Liver (tissue), 3 donors: ENCODE measurements around the gene SCNN1A.

ENCODE experiments used
- CTCF ChIP-seq: fragments of 150-350 bp; IDR thresholded peaks from 2 replicates; pipeline ENCODE4 v1.5.1; 2017; ENCODE audit warnings: improper control_type of control experiment, low read depth, low read length; ENCODE audit not compliant: missing input control
- JUND ChIP-seq, 2 donors: IDR thresholded peaks; 2 replicates each; pipeline ENCODE4 v1.6.1; 2016; ENCODE audit warnings: antibody characterized with exemption in 2 of 2
- REST ChIP-seq: IDR thresholded peaks from 2 replicates; pipeline ENCODE4 v1.6.1; 2016; ENCODE audit warnings: antibody characterized with exemption, mild to moderate bottlenecking
- TAF1 ChIP-seq: conservative IDR thresholded peaks from 2 replicates; pipeline ENCODE4 v1.6.1; 2016; ENCODE audit warnings: antibody characterized with exemption, mild to moderate bottlenecking
- donor health status: healthy.
- donor health status: healthy.

- TF ChIP-seq REST, result no peak
- no peak for TF ChIP-seq CTCF
- no peak for TF ChIP-seq JUND (IDR thresholded peaks at IDR 0.05)
- no peak for TF ChIP-seq TAF1
These were observed 17.7 kb upstream of the SCNN1A start for GRCh38 chr12:6393109-6393508.
